GM12878 (cell line): ENCODE results near the gene MAP4K1. TPM values are rescaled to one million over a fixed set of nuclear protein-coding genes. Genes with fewer than 3 reads are reported as not detected.
A peak's percentile ranks its signal among the peaks of the same experiment; 100 is the strongest.

Experiments
- ATAC-seq: fragments of 200-7000 bp; cut with Tn5 transposase; 3 replicates; pipeline ENCODE4 v1.9.1; 2020; ENCODE audit warnings: mild to moderate bottlenecking, moderate library complexity
- BruUV-seq: library from RNA; stranded (reverse); fragments of 400-500 nt; replicated peaks from 2 replicates; lab custom pipeline; 2021; lab: Mats Ljungman, UMichigan
- CTCF ChIA-PET: fragments of 300-600 bp; sonication (Branson Sonifier 250); formaldehyde crosslinking; extraction: SDS; loops from one replicate; lab custom pipeline; 2021; ENCODE audit warnings: inconsistent platforms; lab: Yijun Ruan, JAX
- POLR2A ChIA-PET: fragments of 350-600 bp; formaldehyde crosslinking; extraction: SDS; loops from one replicate; lab custom pipeline; 2021; ENCODE audit warnings: inconsistent platforms; lab: Charles Lee
- RAD21 ChIA-PET: fragments of 300-600 bp; sonication (Branson Sonifier 250); formaldehyde crosslinking; loops from one replicate; lab custom pipeline; 2023; ENCODE audit warnings: antibody characterized with exemption; ENCODE audit not compliant: unreplicated experiment; lab: Charles Lee
- SMC1A ChIA-PET: fragments of 300-600 bp; sonication (Branson Sonifier 250); formaldehyde crosslinking; loops from one replicate; lab custom pipeline; 2023; ENCODE audit not compliant: unreplicated experiment, uncharacterized antibody; lab: Charles Lee
- DNase-seq: peaks from one replicate; pipeline ENCODE4 v3.0.0-alpha.2; 2011; ENCODE audit warnings: low read depth, low spot score
- FAIRE-seq: peaks from 3 replicates; lab custom pipeline; 2011; peaks lifted over from hg19 to GRCh38; lab: Jason Lieb, UNC
- H2AFZ ChIP-seq: 2 replicates; pipeline ENCODE4 v1.6.0; 2011; ENCODE audit warnings: low read depth, low read length, control low read depth; ENCODE audit not compliant: control insufficient read depth
- H3K27ac ChIP-seq: 2 replicates; pipeline ENCODE4 v1.5.1; 2011; ENCODE audit warnings: control low read depth; ENCODE audit not compliant: control insufficient read depth, insufficient read depth
- H3K27me3 ChIP-seq, 2 experiments: replicated peaks in 1 of 2; 2 replicates each; pipeline versions ENCODE4 v1.6.0 to v1.6.1; 2011; ENCODE audit warnings: low read length in 1 of 2; ENCODE audit not compliant: control insufficient read depth in 2 of 2, insufficient read depth in 2 of 2
- H3K36me3 ChIP-seq, 2 experiments: 2 replicates each; pipeline ENCODE4 v1.5.1; 2011; ENCODE audit warnings: low read length in 1 of 2; ENCODE audit not compliant: control insufficient read depth in 2 of 2, insufficient read depth in 2 of 2
- H3K4me1 ChIP-seq: 2 replicates; pipeline ENCODE4 v1.6.1; 2011; ENCODE audit warnings: mild to moderate bottlenecking, low read length, moderate library complexity, mixed read lengths; ENCODE audit not compliant: control insufficient read depth, insufficient read depth
- H3K4me2 ChIP-seq: 2 replicates; pipeline ENCODE4 v1.6.0; 2011; ENCODE audit warnings: control low read depth; ENCODE audit not compliant: control insufficient read depth, insufficient read depth
- H3K4me3 ChIP-seq: fragments of 200-600 bp; sonication (generic); 2 replicates; pipeline ENCODE4 v1.5.1; 2016
- H3K79me2 ChIP-seq: 2 replicates; pipeline ENCODE4 v1.6.0; 2011; ENCODE audit warnings: low read length; ENCODE audit not compliant: control insufficient read depth, insufficient read depth
- H3K9ac ChIP-seq: 2 replicates; pipeline ENCODE4 v1.8.0; 2011; ENCODE audit warnings: low read length, control low read depth, mixed read lengths; ENCODE audit not compliant: control insufficient read depth, insufficient read depth
- H3K9me3 ChIP-seq: replicated peaks from 3 replicates; pipeline ENCODE4 v1.5.1; 2011; ENCODE audit warnings: mild to moderate bottlenecking, low read length; ENCODE audit not compliant: control insufficient read depth, insufficient read depth
- H4K20me1 ChIP-seq: 2 replicates; pipeline ENCODE4 v1.6.0; 2011; ENCODE audit not compliant: control insufficient read depth, insufficient read depth
- ETV6 ChIP-seq, 2 experiments: fragments of 450-650 bp in 1 of 2; IDR thresholded peaks in 1 of 2; conservative IDR thresholded peaks in 1 of 2; 2 replicates each; pipeline ENCODE4 v1.6.1; 2014; ENCODE audit warnings: antibody characterized with exemption in 1 of 2, borderline replicate concordance in 1 of 2, low read depth in 1 of 2, mild to moderate bottlenecking in 1 of 2, moderate library complexity in 1 of 2
- IKZF2 ChIP-seq, 2 experiments: fragments of 450-650 bp; IDR thresholded peaks; 2 replicates each; pipeline ENCODE4 v1.6.1; 2017; ENCODE audit warnings: mild to moderate bottlenecking in 2 of 2, moderate library complexity in 2 of 2
- KLF5 ChIP-seq: fragments of 450-650 bp; IDR thresholded peaks from 2 replicates; pipeline ENCODE4 v1.6.1; 2014; ENCODE audit warnings: mild to moderate bottlenecking; ENCODE audit not compliant: partially characterized antibody
- SPI1 ChIP-seq: IDR thresholded peaks from 2 replicates; pipeline ENCODE4 v1.6.1; 2011; ENCODE audit warnings: low read depth, mild to moderate bottlenecking, low read length, moderate library complexity, borderline replicate concordance; ENCODE audit not compliant: insufficient read depth
- WGBS: methylation state at CpG from one replicate; pipeline ENCODE4 v1.1.6; 2016; ENCODE audit warnings: low lambda C conversion rate; ENCODE audit not compliant: insufficient replicate concordance, insufficient coverage; ENCODE audit errors: missing lambda C conversion rate; 5-methylcytosine and 5-hydroxymethylcytosine counted together
- in situ Hi-C: fragments of 300-500 bp; cut with MboI; formaldehyde crosslinking; loops from 9 replicates; pipeline ENCODE4 v1.14.3; 2018; ENCODE audit warnings: mixed read lengths
- intact Hi-C: fragments of 100-400 bp; cut with micrococcal nuclease; formaldehyde crosslinking; loops from one replicate; pipeline ENCODE4 v1.14.2; 2022; ENCODE audit not compliant: unreplicated experiment
- polyA plus RNA-seq, 11 experiments: library from polyadenylated mRNA; depleted of rRNA in 4 of 11; unstranded in 6 of 11; stranded (reverse) in 5 of 11; fragments of >200 nt; fragmentation: Nextera tagmentation in 4 of 11; fragmentation: Illumina TruSeq in 1 of 11; extraction: Ambion mirVana in 4 of 11; extraction: Trizol in 1 of 11; gene quantifications; 1 replicate in 1 of 11; 2 replicates in 10 of 11; pipeline versions ENCODE4 v1.2.1 to v1.2.3, GENCODE V29; 2011 to 2016; ENCODE audit warnings: inconsistent platforms in 2 of 11, missing spikeins in 2 of 11, low read depth in 1 of 11
- total RNA-seq, 4 experiments: library from RNA; depleted of rRNA in 3 of 4; stranded (reverse); fragments of >200 nt in 3 of 4; fragmentation: Illumina TruSeq in 1 of 4; extraction: Trizol in 1 of 4; gene quantifications; 2 replicates each; pipeline versions ENCODE4 v1.2.1 to v1.2.3, GENCODE V29; 2013 to 2021
- TF ChIP-seq, protein P1 (sequence below): IDR thresholded peaks from 2 replicates; pipeline ENCODE4 v1.6.1; 2012; ENCODE audit warnings: low read depth, low read length, improper control_type of control experiment
- TF ChIP-seq, protein P2 (sequence below): fragments of 450-650 bp; IDR thresholded peaks from 2 replicates; pipeline ENCODE4 v1.6.1; 2017; ENCODE audit warnings: borderline replicate concordance

Gene MAP4K1
- total and polyA plus RNA-seq, 10 of the 15 experiments (the other 5 are each of a cell fraction or from before 2014, with no cell fraction given), result 39.2 to 306 (median 140) TPM

DNA sequence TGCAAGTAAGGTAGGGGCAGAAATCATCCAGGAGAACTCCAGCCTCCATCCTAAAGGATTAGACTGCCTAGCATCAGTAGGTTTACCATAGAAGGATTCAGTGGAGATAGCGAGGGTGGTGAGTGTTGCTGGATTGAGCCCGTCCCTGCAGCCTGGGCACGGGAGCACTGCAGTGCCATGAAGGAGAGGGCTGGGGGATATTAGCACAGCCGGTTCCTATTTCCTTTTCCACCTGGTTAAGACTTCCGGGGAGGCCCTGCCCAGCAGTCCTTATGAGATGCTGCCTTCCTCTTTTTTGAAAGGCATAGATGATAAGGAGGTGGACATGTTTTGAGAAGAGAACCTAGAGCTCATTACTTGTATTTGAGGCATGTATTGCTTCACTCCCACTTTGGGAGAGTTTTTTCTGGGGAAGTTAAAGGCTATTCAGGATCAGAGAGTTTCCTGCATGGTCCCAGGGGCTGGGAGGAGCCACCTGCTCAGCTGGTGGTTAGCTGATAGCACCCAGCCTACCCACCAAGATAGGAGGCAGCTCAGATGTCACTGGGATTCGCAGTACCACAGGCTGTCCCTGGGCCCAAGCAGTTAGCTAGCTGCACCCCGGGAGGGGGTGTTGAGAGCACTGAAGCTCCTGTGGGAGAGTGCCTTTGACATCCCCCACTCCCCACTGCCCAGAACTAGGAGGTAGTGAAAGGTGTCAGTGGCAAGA lies 46.9 kb upstream of the MAP4K1 start:
- peak overlapping the region; percentile 22; the same call in 1 of the 2 replicates for H3K27ac ChIP-seq
- peaks cover 51% of the 10 kb centered on the region for H3K4me1 ChIP-seq
- CTCF ChIA-PET, result interaction anchor here (1.0 kb wide), 1 partner anchor 30 kb away, joined by 3 read pairs; no protein-coding TSS in a partner anchor
- TF ChIP-seq, protein P1, sequence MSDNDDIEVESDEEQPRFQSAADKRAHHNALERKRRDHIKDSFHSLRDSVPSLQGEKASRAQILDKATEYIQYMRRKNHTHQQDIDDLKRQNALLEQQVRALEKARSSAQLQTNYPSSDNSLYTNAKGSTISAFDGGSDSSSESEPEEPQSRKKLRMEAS, result no peak
- TF ChIP-seq KLF5, result no peak
- peak; percentile 85 for TF ChIP-seq SPI1
- no peak for TF ChIP-seq IKZF2 (IDR thresholded peaks at IDR 0.05)
- TF ChIP-seq ETV6 (conservative IDR thresholded peaks at IDR 0.05 in 1 of 2, IDR thresholded peaks at IDR 0.05 in 1 of 2; ENCODE audit: borderline replicate concordance in 1 of 2, low read depth in 1 of 2), result peak in 1 of 2 experiments; percentile 37; a peak in 1 of 4 replicates
- TF ChIP-seq, protein P2, sequence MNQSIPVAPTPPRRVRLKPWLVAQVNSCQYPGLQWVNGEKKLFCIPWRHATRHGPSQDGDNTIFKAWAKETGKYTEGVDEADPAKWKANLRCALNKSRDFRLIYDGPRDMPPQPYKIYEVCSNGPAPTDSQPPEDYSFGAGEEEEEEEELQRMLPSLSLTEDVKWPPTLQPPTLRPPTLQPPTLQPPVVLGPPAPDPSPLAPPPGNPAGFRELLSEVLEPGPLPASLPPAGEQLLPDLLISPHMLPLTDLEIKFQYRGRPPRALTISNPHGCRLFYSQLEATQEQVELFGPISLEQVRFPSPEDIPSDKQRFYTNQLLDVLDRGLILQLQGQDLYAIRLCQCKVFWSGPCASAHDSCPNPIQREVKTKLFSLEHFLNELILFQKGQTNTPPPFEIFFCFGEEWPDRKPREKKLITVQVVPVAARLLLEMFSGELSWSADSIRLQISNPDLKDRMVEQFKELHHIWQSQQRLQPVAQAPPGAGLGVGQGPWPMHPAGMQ, result no peak
- no peak overlapping the region; the same call in 1 of the 2 replicates for H3K9ac ChIP-seq
- no peak overlapping the region for H2AFZ ChIP-seq
- POLR2A ChIA-PET, result no interaction called here
- SMC1A ChIA-PET, result interaction anchor here (0.6 to 1.1 kb wide), 3 partner anchors 14 to 200 kb away, joined by 3 to 4 read pairs (median 3); no protein-coding TSS in a partner anchor
- H3K36me3 ChIP-seq, result peaks cover 7 to 13% of the 10 kb centered on the region in 2 experiments
- no peaks in the 10 kb centered on the region; the same call in 1 of the 2 replicates for H4K20me1 ChIP-seq
- no peak overlapping the region; the same call in 1 of the 2 replicates for H3K4me3 ChIP-seq
- RAD21 ChIA-PET, result no interaction called here
- intact Hi-C loops, result no loop called here
- FAIRE-seq (no peak), DNase-seq (no peak), ATAC-seq (peak; percentile 55)
- peaks cover 80% of the 10 kb centered on the region for H3K79me2 ChIP-seq
- no peaks in the 10 kb centered on the region for H3K27me3 ChIP-seq
- WGBS, result 32% methylated on average over 7 of the region's 7 CpGs
- in situ Hi-C loops, result no loop called here
- H3K4me2 ChIP-seq, result peak overlapping the region; percentile 50
- H3K9me3 ChIP-seq, result no peaks in the 10 kb centered on the region
- BruUV-seq, result no TSS peak
